HEK293 (cell line): ENCODE results near the gene CD101.

Experiments
- CTCF ChIP-seq: fragments of 450-650 bp; formaldehyde crosslinking; IDR thresholded peaks from 2 replicates; pipeline ENCODE4 v1.5.1; 2016; ENCODE audit warnings: missing biosample characterization, missing genetic modification characterization
- KLF1 ChIP-seq: fragments of 450-650 bp; formaldehyde crosslinking; IDR thresholded peaks from 2 replicates; pipeline ENCODE4 v1.5.1; 2016; ENCODE audit warnings: missing biosample characterization, missing genetic modification characterization
- ZNF423 ChIP-seq: fragments of 450-650 bp; formaldehyde crosslinking; IDR thresholded peaks from 2 replicates; pipeline ENCODE4 v1.5.1; 2016; ENCODE audit warnings: missing biosample characterization, missing genetic modification characterization

DNA sequence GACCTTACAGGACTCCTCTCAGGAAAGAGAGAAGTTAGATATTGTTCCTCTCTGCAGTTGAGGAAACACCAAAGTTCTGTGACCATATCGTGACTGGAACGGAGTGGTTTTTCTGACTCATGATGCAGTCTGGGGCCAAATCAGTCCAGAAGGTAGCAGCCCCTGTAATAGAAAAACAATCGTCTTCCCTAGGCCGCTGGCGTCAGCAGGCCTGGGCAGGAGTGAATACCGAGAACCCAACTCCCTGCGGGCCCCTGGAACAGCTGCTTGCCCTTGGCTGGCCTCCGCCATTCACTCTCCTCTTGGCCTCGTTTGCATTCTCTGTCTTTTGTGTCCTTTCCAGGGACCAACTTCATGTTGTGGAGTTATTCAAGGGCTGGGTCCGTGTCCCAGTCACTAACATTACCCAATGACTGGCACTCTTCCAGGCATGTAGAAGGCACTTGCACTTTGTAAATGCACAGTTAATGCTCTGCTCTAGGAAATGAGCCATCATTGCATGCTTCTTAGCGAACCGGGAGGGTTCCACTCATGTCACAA lies 10.9 kb upstream of the CD101 start:
- no peak for TF ChIP-seq KLF1 (tag by site-specific recombination)
- no peak for TF ChIP-seq CTCF (tag by site-specific recombination)
- no peak for TF ChIP-seq ZNF423 (tag by site-specific recombination)
